Lung microvascular endothelial cell (primary cell): ENCODE results near the gene ETS2. TPM values are rescaled to one million over a fixed set of nuclear protein-coding genes. Genes with fewer than 3 reads are reported as not detected.

Experiments used
- DNase-seq, 2 donors: peaks; one replicate each; pipeline versions ENCODE4 v3.0.0 to v3.0.0-alpha.2; 2010; ENCODE audit warnings: low read depth in 2 of 2
- total RNA-seq: library from RNA; depleted of rRNA; stranded (reverse); fragments of >200 nt; gene quantifications from 2 replicates; pipeline ENCODE4 v1.2.1, GENCODE V29; 2014

Gene ETS2
- 20.2 and 29.4 TPM in 2 replicates for total RNA-seq

- DNase-seq, result peak; percentile 61 to 86
These were observed at the start of gene ETS2 for GRCh38 chr21:38805328-38806152. TSS of gene ETS2 (plus strand) at chr21:38805929. CDS start at chr21:38810035, 4,106 bp downstream.

GRCh38 chr21:38756746-38757145 is 49.0 kb upstream of the ETS2 start:
- DNase-seq, result no peak

- no peak for DNase-seq
These were observed 47.1 kb upstream of the ETS2 start for GRCh38 chr21:38758501-38759214.

- DNase-seq, result no peak
These were observed 46.3 kb upstream of the ETS2 start for GRCh38 chr21:38759413-38759812.

GRCh38 chr21:38760017-38760761 is 45.5 kb upstream of the ETS2 start:
- DNase-seq, result no peak

GRCh38 chr21:38760762-38761155 is 45.0 kb upstream of the ETS2 start:
- no peak for DNase-seq

- DNase-seq, result no peak
These were observed 44.2 kb upstream of the ETS2 start for GRCh38 chr21:38761531-38761930.

- DNase-seq, result no peak
These were observed 40.7 kb upstream of the ETS2 start for GRCh38 chr21:38765056-38765455.

- DNase-seq, result peak in 1 of 2 donors; percentile 50
These were observed 38.6 kb upstream of the ETS2 start for GRCh38 chr21:38766987-38767722.

- DNase-seq, result peak in 1 of 2 donors; percentile 69
These were observed 37.2 kb upstream of the ETS2 start for GRCh38 chr21:38768471-38769063.

- peak in 1 of 2 donors; percentile 12 for DNase-seq
These were observed 36.4 kb upstream of the ETS2 start for GRCh38 chr21:38769191-38769780.

GRCh38 chr21:38770660-38771059 is 35.1 kb upstream of the ETS2 start:
- no peak for DNase-seq

GRCh38 chr21:38771536-38771935 is 34.2 kb upstream of the ETS2 start:
- no peak for DNase-seq

GRCh38 chr21:38772646-38773045 is 33.1 kb upstream of the ETS2 start:
- no peak for DNase-seq

GRCh38 chr21:38773099-38774061 is 32.3 kb upstream of the ETS2 start:
- DNase-seq, result peak in 1 of 2 donors; percentile 93

- DNase-seq, result peak; percentile 6 to 23
These were observed 31.6 kb upstream of the ETS2 start for GRCh38 chr21:38774152-38774551.

- DNase-seq, result no peak
These were observed 31.0 kb upstream of the ETS2 start for GRCh38 chr21:38774586-38775285.

- no peak for DNase-seq
These were observed 30.0 kb upstream of the ETS2 start for GRCh38 chr21:38775733-38776132.

- no peak for DNase-seq
These were observed 28.7 kb upstream of the ETS2 start for GRCh38 chr21:38777015-38777414.
